BE2C (cell line): Measurements from ENCODE around the gene POGLUT3.

Source experiments
- DNase-seq: peaks from one replicate; pipeline ENCODE4 v3.0.0-alpha.2; 2020
- H3K27me3 ChIP-seq: fragments of 250-450 bp; sonication (Bioruptor Pico); 2 replicates; pipeline ENCODE4 v1.5.1; 2020; ENCODE audit warnings: mild to moderate bottlenecking
- H3K36me3 ChIP-seq: fragments of 250-450 bp; sonication (Bioruptor Pico); 2 replicates; pipeline ENCODE4 v1.5.1; 2020; ENCODE audit warnings: mild to moderate bottlenecking
- H3K4me1 ChIP-seq: fragments of 250-450 bp; sonication (Bioruptor Pico); 2 replicates; pipeline ENCODE4 v1.5.1; 2020
- H3K4me3 ChIP-seq: 2 replicates; pipeline ENCODE4 v1.5.1; 2011; ENCODE audit warnings: low read depth, low read length
- H3K9me3 ChIP-seq: fragments of 250-450 bp; sonication (Bioruptor Pico); 2 replicates; pipeline ENCODE4 v1.5.1; 2020
- TF ChIP-seq, protein P1 (sequence below): IDR thresholded peaks from 2 replicates; pipeline ENCODE4 v1.5.1; 2012; ENCODE audit warnings: mild to moderate bottlenecking, low read depth, low read length

POGLUT3 gene

DNA sequence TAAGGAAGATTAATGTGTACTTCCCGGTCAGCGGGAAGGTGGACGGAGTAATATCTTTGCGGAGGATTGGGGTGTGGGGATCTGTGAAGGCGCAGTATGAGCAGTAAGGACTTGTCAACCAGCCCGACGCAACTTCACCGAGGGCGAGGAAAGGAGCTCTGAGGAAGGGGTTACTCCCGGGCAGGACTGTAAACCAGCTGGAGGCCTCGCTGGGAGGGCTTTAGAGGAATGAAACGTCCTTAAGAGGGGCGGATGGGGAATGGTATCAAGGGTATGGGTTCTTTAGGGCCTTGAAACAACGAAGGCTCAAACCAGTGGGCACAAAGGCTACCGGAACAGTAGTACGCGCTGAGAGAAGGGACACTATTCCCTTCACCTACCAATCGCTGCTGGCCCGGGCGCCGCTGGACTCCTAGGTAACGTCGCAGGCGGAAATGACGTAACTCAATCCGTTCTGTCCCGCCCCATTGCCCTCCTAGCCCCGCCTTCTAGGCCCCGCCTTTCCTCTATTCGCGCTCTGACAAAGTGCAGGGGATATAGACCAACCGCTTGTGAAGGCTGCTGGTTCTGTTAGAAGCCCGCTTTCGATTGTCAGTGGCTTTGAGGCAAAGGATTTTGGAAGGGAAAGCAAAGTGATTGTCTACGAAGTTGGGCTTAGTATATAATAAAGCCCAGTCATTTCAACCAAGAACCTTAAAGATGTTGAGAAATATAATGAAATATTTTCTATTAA, 30.9 kb downstream of the POGLUT3 start, which contains the start of gene C11orf65:
C11orf65 (minus strand) TSS at position 439 of the 733 bp plus-strand sequence. CDS start 5,970 bp downstream, outside the sequence.
- Histone ChIP-seq H3K9me3 (no peaks in the 10 kb centered on the region), H3K27me3 (no peaks in the 10 kb centered on the region; the same call in 1 of the 2 replicates), H3K4me3 (peak within 1 kb of the TSS; percentile 93), H3K36me3 (no peaks in the 10 kb centered on the region), H3K4me1 (no peaks in the 10 kb centered on the region)
- peak; percentile 97 for DNase-seq
- TF ChIP-seq, protein P1, sequence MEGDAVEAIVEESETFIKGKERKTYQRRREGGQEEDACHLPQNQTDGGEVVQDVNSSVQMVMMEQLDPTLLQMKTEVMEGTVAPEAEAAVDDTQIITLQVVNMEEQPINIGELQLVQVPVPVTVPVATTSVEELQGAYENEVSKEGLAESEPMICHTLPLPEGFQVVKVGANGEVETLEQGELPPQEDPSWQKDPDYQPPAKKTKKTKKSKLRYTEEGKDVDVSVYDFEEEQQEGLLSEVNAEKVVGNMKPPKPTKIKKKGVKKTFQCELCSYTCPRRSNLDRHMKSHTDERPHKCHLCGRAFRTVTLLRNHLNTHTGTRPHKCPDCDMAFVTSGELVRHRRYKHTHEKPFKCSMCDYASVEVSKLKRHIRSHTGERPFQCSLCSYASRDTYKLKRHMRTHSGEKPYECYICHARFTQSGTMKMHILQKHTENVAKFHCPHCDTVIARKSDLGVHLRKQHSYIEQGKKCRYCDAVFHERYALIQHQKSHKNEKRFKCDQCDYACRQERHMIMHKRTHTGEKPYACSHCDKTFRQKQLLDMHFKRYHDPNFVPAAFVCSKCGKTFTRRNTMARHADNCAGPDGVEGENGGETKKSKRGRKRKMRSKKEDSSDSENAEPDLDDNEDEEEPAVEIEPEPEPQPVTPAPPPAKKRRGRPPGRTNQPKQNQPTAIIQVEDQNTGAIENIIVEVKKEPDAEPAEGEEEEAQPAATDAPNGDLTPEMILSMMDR: no peak

DNA sequence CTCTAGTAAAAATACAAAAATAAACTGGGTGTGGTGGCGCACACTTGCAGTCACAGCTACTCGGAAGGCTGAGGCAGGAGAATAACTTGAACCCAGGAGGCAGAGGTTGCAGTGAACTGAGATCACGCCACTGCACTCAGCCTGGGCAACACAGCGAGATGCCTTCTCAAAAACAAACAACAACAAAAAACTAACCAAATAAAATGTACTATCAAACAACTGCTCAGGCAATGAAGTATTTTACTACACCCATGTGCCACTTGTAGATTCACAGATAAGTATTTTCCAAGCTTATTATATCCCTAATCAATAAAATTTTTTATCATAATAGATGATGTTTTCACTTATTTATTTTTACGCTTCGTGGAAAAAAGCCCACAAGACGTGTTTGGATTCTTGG, 31.8 kb downstream of the POGLUT3 start:
- H3K4me3 ChIP-seq: peak overlapping the region; percentile 93
- no peaks in the 10 kb centered on the region for H3K4me1 ChIP-seq
- TF ChIP-seq, protein P1: no peak
- H3K36me3 ChIP-seq: no peaks in the 10 kb centered on the region
- H3K9me3 ChIP-seq: no peaks in the 10 kb centered on the region
- no peak for DNase-seq
- H3K27me3 ChIP-seq: no peaks in the 10 kb centered on the region; the same call in 1 of the 2 replicates

DNA sequence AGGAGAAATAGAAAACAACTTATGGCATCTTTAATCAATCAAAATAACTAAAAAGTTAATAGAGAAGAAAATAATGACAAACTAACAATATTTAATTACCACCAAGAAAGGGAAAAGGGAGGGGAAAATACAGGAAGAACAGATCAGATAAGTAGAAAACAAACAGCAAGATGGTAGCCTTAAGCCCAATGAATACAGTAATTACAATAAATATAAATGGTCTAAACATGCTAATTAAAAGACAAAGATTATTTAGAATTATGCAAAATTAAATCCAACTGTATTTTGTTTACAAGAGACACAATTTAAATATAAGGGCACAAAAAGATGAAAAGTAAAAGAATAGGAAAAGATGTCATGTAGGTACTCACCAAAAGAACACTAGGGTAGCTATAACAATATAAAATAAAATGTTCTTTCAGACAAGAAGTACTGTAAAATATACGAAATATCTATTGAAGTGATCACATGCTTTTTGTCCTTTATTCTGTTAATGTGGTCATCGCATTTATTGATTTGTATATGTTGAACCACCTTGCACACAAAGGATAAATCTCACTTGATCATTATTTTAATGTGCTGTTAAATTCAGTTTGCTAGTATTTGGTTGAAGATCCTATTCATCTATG, 44.9 kb downstream of the POGLUT3 start:
- no peak for DNase-seq
- Histone ChIP-seq H3K27me3 (no peaks in the 10 kb centered on the region), H3K9me3 (no peaks in the 10 kb centered on the region; the same call in 1 of the 2 replicates), H3K36me3 (no peaks in the 10 kb centered on the region), H3K4me1 (no peaks in the 10 kb centered on the region), H3K4me3 (no peak overlapping the region)
- TF ChIP-seq, protein P1: no peak
